ENCODE data around the gene MBNL1. TPM values are rescaled to one million over a fixed set of nuclear protein-coding genes. Genes with fewer than 3 reads are reported as not detected.

The MBNL1 gene
- polyA plus RNA-seq, 4 donors = 39.6 to 48.7 (median 40.6) TPM

GRCh38 chr3:152299249-152299976 lies 30.7 kb downstream of the MBNL1 start:
- peaks cover 0 to 3% (median 2%) of the 10 kb centered on the region in 3 donors for H3K36me3 ChIP-seq (ENCODE audit: control insufficient read depth in 3 of 3, insufficient read depth in 2 of 3, low read depth in 1 of 3, low read length in 3 of 3)
- H3K27ac ChIP-seq (ENCODE audit: low read depth in 1 of 3, low read length in 2 of 3) = peak overlapping the region; percentile 74 to 95 (median 89)
- no peaks in the 10 kb centered on the region for H3K27me3 ChIP-seq (ENCODE audit: control insufficient read depth in 3 of 3, insufficient read depth in 3 of 3, low read length in 3 of 3)
- peak overlapping the region in 2 of 3 donors; percentile 2 to 43 for H3K4me3 ChIP-seq (ENCODE audit: low read depth in 1 of 3, low read length in 3 of 3)
- no peak for FAIRE-seq
- DNase-seq = no peak
- 40 to 43% (median 41%) methylated on average over 9 of the region's 9 CpGs for WGBS, 3 donors
- peaks cover 10 to 33% (median 17%) of the 10 kb centered on the region in 3 donors for H3K4me1 ChIP-seq (ENCODE audit: control insufficient read depth in 3 of 3, insufficient read depth in 2 of 3, low read depth in 1 of 3, low read length in 2 of 3)
- H3K9me3 ChIP-seq (ENCODE audit: control insufficient read depth in 2 of 2, insufficient read depth in 1 of 2, low read depth in 1 of 2, low read length in 1 of 2) = no peaks in the 10 kb centered on the region

- FAIRE-seq (no peak), DNase-seq (no peak)
- H3K4me3 ChIP-seq (ENCODE audit: low read depth in 1 of 3, low read length in 3 of 3) = no peak overlapping the region
- H3K27me3 ChIP-seq (ENCODE audit: control insufficient read depth in 3 of 3, insufficient read depth in 3 of 3, low read length in 3 of 3) = no peaks in the 10 kb centered on the region
- 71 to 93% (median 82%) methylated on average over 8 of the region's 8 CpGs for WGBS, 3 donors
- H3K4me1 ChIP-seq (ENCODE audit: control insufficient read depth in 3 of 3, insufficient read depth in 2 of 3, low read depth in 1 of 3, low read length in 2 of 3) = peaks cover 12 to 37% (median 17%) of the 10 kb centered on the region in 3 donors
- no peak overlapping the region for H3K27ac ChIP-seq (ENCODE audit: low read depth in 1 of 3, low read length in 2 of 3)
- no peaks in the 10 kb centered on the region for H3K9me3 ChIP-seq (ENCODE audit: control insufficient read depth in 2 of 2, insufficient read depth in 1 of 2, low read depth in 1 of 2, low read length in 1 of 2)
- H3K36me3 ChIP-seq (ENCODE audit: control insufficient read depth in 3 of 3, insufficient read depth in 2 of 3, low read depth in 1 of 3, low read length in 3 of 3) = peaks cover 0 to 3% (median 2%) of the 10 kb centered on the region in 3 donors
These were observed 31.5 kb downstream of the MBNL1 start for GRCh38 chr3:152300029-152300731.

GRCh38 chr3:152301745-152302181 lies 33.0 kb downstream of the MBNL1 start:
- DNase-seq (no peak), FAIRE-seq (no peak)
- peaks cover 0 to 3% (median 2%) of the 10 kb centered on the region in 3 donors for H3K36me3 ChIP-seq (ENCODE audit: control insufficient read depth in 3 of 3, insufficient read depth in 2 of 3, low read depth in 1 of 3, low read length in 3 of 3)
- peaks cover 5 to 33% (median 11%) of the 10 kb centered on the region in 3 donors for H3K4me1 ChIP-seq (ENCODE audit: control insufficient read depth in 3 of 3, insufficient read depth in 2 of 3, low read depth in 1 of 3, low read length in 2 of 3)
- H3K9me3 ChIP-seq (ENCODE audit: control insufficient read depth in 2 of 2, insufficient read depth in 1 of 2, low read depth in 1 of 2, low read length in 1 of 2) = no peaks in the 10 kb centered on the region
- 53 to 62% (median 57%) methylated on average over 3 of the region's 3 CpGs for WGBS, 3 donors
- H3K27me3 ChIP-seq (ENCODE audit: control insufficient read depth in 3 of 3, insufficient read depth in 3 of 3, low read length in 3 of 3) = no peaks in the 10 kb centered on the region
- H3K27ac ChIP-seq (ENCODE audit: low read depth in 1 of 3, low read length in 2 of 3) = peak overlapping the region in 2 of 3 donors; percentile 20 to 33
- H3K4me3 ChIP-seq (ENCODE audit: low read depth in 1 of 3, low read length in 3 of 3) = no peak overlapping the region

- Histone ChIP-seq H3K4me1 (ENCODE audit: control insufficient read depth in 3 of 3, insufficient read depth in 2 of 3, low read depth in 1 of 3, low read length in 2 of 3) (peaks cover 5 to 32% (median 14%) of the 10 kb centered on the region in 3 donors), H3K9me3 (ENCODE audit: control insufficient read depth in 2 of 2, insufficient read depth in 1 of 2, low read depth in 1 of 2, low read length in 1 of 2) (no peaks in the 10 kb centered on the region), H3K4me3 (ENCODE audit: low read depth in 1 of 3, low read length in 3 of 3) (no peak overlapping the region), H3K36me3 (ENCODE audit: control insufficient read depth in 3 of 3, insufficient read depth in 2 of 3, low read depth in 1 of 3, low read length in 3 of 3) (peaks cover 0 to 5% (median 3%) of the 10 kb centered on the region in 3 donors), H3K27ac (ENCODE audit: low read depth in 1 of 3, low read length in 2 of 3) (peak overlapping the region in 1 of 3 donors; percentile 38), H3K27me3 (ENCODE audit: control insufficient read depth in 3 of 3, insufficient read depth in 3 of 3, low read length in 3 of 3) (no peaks in the 10 kb centered on the region)
- no peak for FAIRE-seq
- 43 to 64% (median 54%) methylated on average over 4 of the region's 4 CpGs for WGBS, 3 donors
- DNase-seq = peak in 1 of 2 donors; percentile 50
These were observed 33.8 kb downstream of the MBNL1 start for GRCh38 chr3:152302521-152303021.

GRCh38 chr3:152304160-152304559 lies 35.4 kb downstream of the MBNL1 start:
- Histone ChIP-seq H3K27ac (ENCODE audit: low read depth in 1 of 3, low read length in 2 of 3) (no peak overlapping the region), H3K27me3 (ENCODE audit: control insufficient read depth in 3 of 3, insufficient read depth in 3 of 3, low read length in 3 of 3) (no peaks in the 10 kb centered on the region), H3K4me3 (ENCODE audit: low read depth in 1 of 3, low read length in 3 of 3) (no peak overlapping the region), H3K36me3 (ENCODE audit: control insufficient read depth in 3 of 3, insufficient read depth in 2 of 3, low read depth in 1 of 3, low read length in 3 of 3) (peaks cover 0 to 5% (median 3%) of the 10 kb centered on the region in 3 donors), H3K4me1 (ENCODE audit: control insufficient read depth in 3 of 3, insufficient read depth in 2 of 3, low read depth in 1 of 3, low read length in 2 of 3) (peaks cover 9 to 30% (median 26%) of the 10 kb centered on the region in 3 donors), H3K9me3 (ENCODE audit: control insufficient read depth in 2 of 2, insufficient read depth in 1 of 2, low read depth in 1 of 2, low read length in 1 of 2) (no peaks in the 10 kb centered on the region)
- FAIRE-seq = no peak
- DNase-seq = no peak

GRCh38 chr3:152305075-152305474 lies 36.3 kb downstream of the MBNL1 start:
- FAIRE-seq (no peak), DNase-seq (no peak)
- no peak overlapping the region for H3K4me3 ChIP-seq (ENCODE audit: low read depth in 1 of 3, low read length in 3 of 3)
- peaks cover 0 to 3% (median 3%) of the 10 kb centered on the region in 3 donors for H3K36me3 ChIP-seq (ENCODE audit: control insufficient read depth in 3 of 3, insufficient read depth in 2 of 3, low read depth in 1 of 3, low read length in 3 of 3)
- H3K4me1 ChIP-seq (ENCODE audit: control insufficient read depth in 3 of 3, insufficient read depth in 2 of 3, low read depth in 1 of 3, low read length in 2 of 3) = peaks cover 7 to 27% (median 22%) of the 10 kb centered on the region in 3 donors
- 79 to 91% (median 79%) methylated on average over 2 of the region's 2 CpGs for WGBS, 3 donors
- no peaks in the 10 kb centered on the region for H3K27me3 ChIP-seq (ENCODE audit: control insufficient read depth in 3 of 3, insufficient read depth in 3 of 3, low read length in 3 of 3)
- no peaks in the 10 kb centered on the region for H3K9me3 ChIP-seq (ENCODE audit: control insufficient read depth in 2 of 2, insufficient read depth in 1 of 2, low read depth in 1 of 2, low read length in 1 of 2)
- no peak overlapping the region for H3K27ac ChIP-seq (ENCODE audit: low read depth in 1 of 3, low read length in 2 of 3)

- WGBS, 3 donors = 10 to 43% (median 16%) methylated on average over 1 of the region's 1 CpG
- Histone ChIP-seq H3K4me1 (ENCODE audit: control insufficient read depth in 3 of 3, insufficient read depth in 2 of 3, low read depth in 1 of 3, low read length in 2 of 3) (peaks cover 5 to 20% (median 19%) of the 10 kb centered on the region in 3 donors), H3K4me3 (ENCODE audit: low read depth in 1 of 3, low read length in 3 of 3) (no peak overlapping the region), H3K9me3 (ENCODE audit: control insufficient read depth in 2 of 2, insufficient read depth in 1 of 2, low read depth in 1 of 2, low read length in 1 of 2) (no peaks in the 10 kb centered on the region), H3K27me3 (ENCODE audit: control insufficient read depth in 3 of 3, insufficient read depth in 3 of 3, low read length in 3 of 3) (no peaks in the 10 kb centered on the region), H3K27ac (ENCODE audit: low read depth in 1 of 3, low read length in 2 of 3) (peak overlapping the region; percentile 14 to 72 (median 60)), H3K36me3 (ENCODE audit: control insufficient read depth in 3 of 3, insufficient read depth in 2 of 3, low read depth in 1 of 3, low read length in 3 of 3) (peaks cover 0 to 3% (median 0%) of the 10 kb centered on the region in 3 donors)
- DNase-seq (peak; percentile 41 to 55), FAIRE-seq (no peak)
These were observed 39.2 kb downstream of the MBNL1 start for GRCh38 chr3:152307829-152308474.

GRCh38 chr3:152308475-152308844 lies 39.7 kb downstream of the MBNL1 start:
- peaks cover 0 to 3% (median 0%) of the 10 kb centered on the region in 3 donors for H3K36me3 ChIP-seq (ENCODE audit: control insufficient read depth in 3 of 3, insufficient read depth in 2 of 3, low read depth in 1 of 3, low read length in 3 of 3)
- H3K4me1 ChIP-seq (ENCODE audit: control insufficient read depth in 3 of 3, insufficient read depth in 2 of 3, low read depth in 1 of 3, low read length in 2 of 3) = peaks cover 5 to 20% (median 19%) of the 10 kb centered on the region in 3 donors
- FAIRE-seq (no peak), DNase-seq (no peak)
- WGBS, 3 donors = 81 to 100% (median 98%) methylated on average over 1 of the region's 1 CpG
- H3K27me3 ChIP-seq (ENCODE audit: control insufficient read depth in 3 of 3, insufficient read depth in 3 of 3, low read length in 3 of 3) = no peaks in the 10 kb centered on the region
- peak overlapping the region; percentile 12 to 72 (median 60) for H3K27ac ChIP-seq (ENCODE audit: low read depth in 1 of 3, low read length in 2 of 3)
- no peak overlapping the region for H3K4me3 ChIP-seq (ENCODE audit: low read depth in 1 of 3, low read length in 3 of 3)
- H3K9me3 ChIP-seq (ENCODE audit: control insufficient read depth in 2 of 2, insufficient read depth in 1 of 2, low read depth in 1 of 2, low read length in 1 of 2) = no peaks in the 10 kb centered on the region
